ENCODE measurements around the gene C1orf210. TPM values are rescaled to one million over a fixed set of nuclear protein-coding genes. Genes with fewer than 3 reads are reported as not detected.

C1orf210 gene
- total RNA-seq, 1 experiment from 2014 or later = 12.8 TPM

DNA sequence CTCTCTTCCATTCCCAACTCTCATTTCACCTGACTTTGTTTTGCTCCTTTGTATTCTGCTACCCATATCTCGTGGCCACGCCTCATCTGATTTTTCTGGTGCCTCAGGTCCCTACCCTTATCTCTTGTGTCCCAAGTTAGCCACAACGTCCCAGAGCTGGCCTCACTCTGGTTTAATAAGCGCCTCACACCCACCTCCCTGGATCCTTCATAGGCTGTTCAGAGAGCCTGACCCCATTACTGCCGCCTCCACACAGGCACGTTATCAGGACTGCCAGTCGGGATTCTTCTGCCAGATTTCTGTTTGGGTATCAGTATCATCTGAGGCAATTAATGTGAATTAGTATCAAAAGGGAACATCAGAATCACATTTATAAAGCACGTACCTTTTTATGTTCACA lies 50.3 kb downstream of the C1orf210 start:
- POLR2A ChIA-PET = no interaction called here
- Mint-ChIP-seq H3K9me3 (no peaks in the 10 kb centered on the region), H3K27ac (peak overlapping the region; percentile 4; the same call in 1 of the 2 replicates), H3K4me3 (no peak overlapping the region), H3K4me1 (peaks cover 9% of the 10 kb centered on the region), H3K27me3 (ENCODE audit: low read depth) (no peaks in the 10 kb centered on the region; the same call in 1 of the 2 replicates), H3K36me3 (no peaks in the 10 kb centered on the region)
- DNase-seq (ENCODE audit: low spot score) (no peak), ATAC-seq (no peak)
- CTCF ChIA-PET = interaction anchor here (1.0 to 7.6 kb wide), 2 partner anchors 60 to 180 kb away, joined by 3 to 40 read pairs; no protein-coding TSS in a partner anchor
- no peak for TF ChIP-seq SP1 (CRISPR knock-in tag; conservative IDR thresholded peaks at IDR 0.05)
- TF ChIP-seq SMAD3 (CRISPR knock-in tag; IDR thresholded peaks at IDR 0.05; ENCODE audit: borderline replicate concordance) = no peak
- TF ChIP-seq ZNF423 (CRISPR knock-in tag; IDR thresholded peaks at IDR 0.05) = no peak
- TF ChIP-seq PRRX2 (CRISPR knock-in tag; IDR thresholded peaks at IDR 0.05) = no peak
- TF ChIP-seq, protein P1, sequence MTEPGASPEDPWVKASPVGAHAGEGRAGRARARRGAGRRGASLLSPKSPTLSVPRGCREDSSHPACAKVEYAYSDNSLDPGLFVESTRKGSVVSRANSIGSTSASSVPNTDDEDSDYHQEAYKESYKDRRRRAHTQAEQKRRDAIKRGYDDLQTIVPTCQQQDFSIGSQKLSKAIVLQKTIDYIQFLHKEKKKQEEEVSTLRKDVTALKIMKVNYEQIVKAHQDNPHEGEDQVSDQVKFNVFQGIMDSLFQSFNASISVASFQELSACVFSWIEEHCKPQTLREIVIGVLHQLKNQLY (CRISPR knock-in tag; IDR thresholded peaks at IDR 0.05) = no peak
- no peak for TF ChIP-seq ZNF219 (CRISPR knock-in tag; IDR thresholded peaks at IDR 0.05; ENCODE audit: borderline replicate concordance)
- TF ChIP-seq, protein P2, sequence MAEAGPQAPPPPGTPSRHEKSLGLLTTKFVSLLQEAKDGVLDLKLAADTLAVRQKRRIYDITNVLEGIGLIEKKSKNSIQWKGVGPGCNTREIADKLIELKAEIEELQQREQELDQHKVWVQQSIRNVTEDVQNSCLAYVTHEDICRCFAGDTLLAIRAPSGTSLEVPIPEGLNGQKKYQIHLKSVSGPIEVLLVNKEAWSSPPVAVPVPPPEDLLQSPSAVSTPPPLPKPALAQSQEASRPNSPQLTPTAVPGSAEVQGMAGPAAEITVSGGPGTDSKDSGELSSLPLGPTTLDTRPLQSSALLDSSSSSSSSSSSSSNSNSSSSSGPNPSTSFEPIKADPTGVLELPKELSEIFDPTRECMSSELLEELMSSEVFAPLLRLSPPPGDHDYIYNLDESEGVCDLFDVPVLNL (CRISPR knock-in tag; IDR thresholded peaks at IDR 0.05; ENCODE audit: borderline replicate concordance, low read depth) = no peak
- TF ChIP-seq ZNF138 (CRISPR knock-in tag; conservative IDR thresholded peaks at IDR 0.05) = no peak
- no peak for TF ChIP-seq HMGA2 (CRISPR knock-in tag; IDR thresholded peaks at IDR 0.05)
- TF ChIP-seq, protein P3, sequence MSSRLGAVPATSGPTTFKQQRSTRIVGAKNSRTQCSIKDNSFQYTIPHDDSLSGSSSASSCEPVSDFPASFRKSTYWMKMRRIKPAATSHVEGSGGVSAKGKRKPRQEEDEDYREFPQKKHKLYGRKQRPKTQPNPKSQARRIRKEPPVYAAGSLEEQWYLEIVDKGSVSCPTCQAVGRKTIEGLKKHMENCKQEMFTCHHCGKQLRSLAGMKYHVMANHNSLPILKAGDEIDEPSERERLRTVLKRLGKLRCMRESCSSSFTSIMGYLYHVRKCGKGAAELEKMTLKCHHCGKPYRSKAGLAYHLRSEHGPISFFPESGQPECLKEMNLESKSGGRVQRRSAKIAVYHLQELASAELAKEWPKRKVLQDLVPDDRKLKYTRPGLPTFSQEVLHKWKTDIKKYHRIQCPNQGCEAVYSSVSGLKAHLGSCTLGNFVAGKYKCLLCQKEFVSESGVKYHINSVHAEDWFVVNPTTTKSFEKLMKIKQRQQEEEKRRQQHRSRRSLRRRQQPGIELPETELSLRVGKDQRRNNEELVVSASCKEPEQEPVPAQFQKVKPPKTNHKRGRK (CRISPR knock-in tag; IDR thresholded peaks at IDR 0.05; ENCODE audit: borderline replicate concordance) = no peak
- no peak for TF ChIP-seq OVOL2 (CRISPR knock-in tag; IDR thresholded peaks at IDR 0.05; ENCODE audit: borderline replicate concordance)

DNA sequence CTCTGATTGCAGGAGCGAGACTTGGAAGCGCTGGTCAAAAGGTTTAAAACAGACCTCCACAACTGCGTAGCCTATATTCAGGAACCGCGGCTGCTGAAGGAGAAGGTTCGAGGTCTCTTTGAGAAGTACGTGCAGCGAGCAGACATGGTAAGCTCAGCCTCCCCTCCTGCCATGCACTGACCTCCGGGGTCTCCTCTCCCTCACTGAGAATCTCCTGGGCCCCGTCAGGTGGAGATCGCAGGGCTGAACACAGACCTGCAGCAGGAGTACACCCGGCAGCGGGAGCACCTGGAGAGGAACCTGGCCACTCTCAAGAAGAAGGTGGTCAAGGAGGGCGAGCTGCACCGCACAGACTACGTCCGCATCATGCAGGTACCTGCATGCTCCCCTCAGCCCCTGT lies 51.1 kb downstream of the C1orf210 start:
- ChIA-PET CTCF (interaction anchor here (1.0 to 7.6 kb wide), 2 partner anchors 61 to 180 kb away, joined by 3 to 40 read pairs; no protein-coding TSS in a partner anchor), POLR2A (no interaction called here)
- ATAC-seq = no peak
- DNase-seq (ENCODE audit: low spot score) = no peak
- Mint-ChIP-seq H3K4me1 (peaks cover 9% of the 10 kb centered on the region), H3K9me3 (no peaks in the 10 kb centered on the region), H3K27me3 (ENCODE audit: low read depth) (no peaks in the 10 kb centered on the region; the same call in 1 of the 2 replicates), H3K27ac (no peak overlapping the region), H3K36me3 (no peaks in the 10 kb centered on the region), H3K4me3 (no peak overlapping the region)
- TF ChIP-seq SOX15 (CRISPR knock-in tag; IDR thresholded peaks at IDR 0.05) (no peak), RELA (CRISPR knock-in tag; IDR thresholded peaks at IDR 0.05; ENCODE audit: borderline replicate concordance) (no peak)
- TF ChIP-seq, protein P4, sequence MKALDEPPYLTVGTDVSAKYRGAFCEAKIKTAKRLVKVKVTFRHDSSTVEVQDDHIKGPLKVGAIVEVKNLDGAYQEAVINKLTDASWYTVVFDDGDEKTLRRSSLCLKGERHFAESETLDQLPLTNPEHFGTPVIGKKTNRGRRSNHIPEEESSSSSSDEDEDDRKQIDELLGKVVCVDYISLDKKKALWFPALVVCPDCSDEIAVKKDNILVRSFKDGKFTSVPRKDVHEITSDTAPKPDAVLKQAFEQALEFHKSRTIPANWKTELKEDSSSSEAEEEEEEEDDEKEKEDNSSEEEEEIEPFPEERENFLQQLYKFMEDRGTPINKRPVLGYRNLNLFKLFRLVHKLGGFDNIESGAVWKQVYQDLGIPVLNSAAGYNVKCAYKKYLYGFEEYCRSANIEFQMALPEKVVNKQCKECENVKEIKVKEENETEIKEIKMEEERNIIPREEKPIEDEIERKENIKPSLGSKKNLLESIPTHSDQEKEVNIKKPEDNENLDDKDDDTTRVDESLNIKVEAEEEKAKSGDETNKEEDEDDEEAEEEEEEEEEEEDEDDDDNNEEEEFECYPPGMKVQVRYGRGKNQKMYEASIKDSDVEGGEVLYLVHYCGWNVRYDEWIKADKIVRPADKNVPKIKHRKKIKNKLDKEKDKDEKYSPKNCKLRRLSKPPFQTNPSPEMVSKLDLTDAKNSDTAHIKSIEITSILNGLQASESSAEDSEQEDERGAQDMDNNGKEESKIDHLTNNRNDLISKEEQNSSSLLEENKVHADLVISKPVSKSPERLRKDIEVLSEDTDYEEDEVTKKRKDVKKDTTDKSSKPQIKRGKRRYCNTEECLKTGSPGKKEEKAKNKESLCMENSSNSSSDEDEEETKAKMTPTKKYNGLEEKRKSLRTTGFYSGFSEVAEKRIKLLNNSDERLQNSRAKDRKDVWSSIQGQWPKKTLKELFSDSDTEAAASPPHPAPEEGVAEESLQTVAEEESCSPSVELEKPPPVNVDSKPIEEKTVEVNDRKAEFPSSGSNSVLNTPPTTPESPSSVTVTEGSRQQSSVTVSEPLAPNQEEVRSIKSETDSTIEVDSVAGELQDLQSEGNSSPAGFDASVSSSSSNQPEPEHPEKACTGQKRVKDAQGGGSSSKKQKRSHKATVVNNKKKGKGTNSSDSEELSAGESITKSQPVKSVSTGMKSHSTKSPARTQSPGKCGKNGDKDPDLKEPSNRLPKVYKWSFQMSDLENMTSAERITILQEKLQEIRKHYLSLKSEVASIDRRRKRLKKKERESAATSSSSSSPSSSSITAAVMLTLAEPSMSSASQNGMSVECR (CRISPR knock-in tag; IDR thresholded peaks at IDR 0.05; ENCODE audit: borderline replicate concordance) = no peak

DNA sequence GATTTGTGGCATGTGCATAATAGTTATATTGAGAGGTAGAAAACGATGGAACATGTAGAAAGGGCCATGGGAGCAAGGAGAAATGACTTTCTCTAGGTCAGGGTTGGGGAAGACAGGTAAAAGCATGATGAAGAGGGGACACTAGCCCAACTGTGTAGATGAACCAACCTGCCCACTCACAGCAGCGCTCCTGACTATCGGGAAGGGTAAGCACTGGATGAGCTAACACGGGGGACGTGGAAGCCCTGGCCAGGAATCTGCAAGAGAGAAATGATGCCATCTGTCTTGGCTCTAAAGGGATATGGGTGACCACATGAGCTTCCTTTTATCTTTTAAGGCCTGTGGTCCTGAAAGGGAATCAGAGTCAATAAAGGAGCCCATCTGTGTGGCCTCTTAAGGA lies 51.8 kb downstream of the C1orf210 start:
- Mint-ChIP-seq H3K27me3 (ENCODE audit: low read depth) (no peaks in the 10 kb centered on the region; the same call in 1 of the 2 replicates), H3K27ac (no peak overlapping the region), H3K9me3 (no peaks in the 10 kb centered on the region), H3K4me1 (peaks cover 9% of the 10 kb centered on the region), H3K36me3 (no peaks in the 10 kb centered on the region), H3K4me3 (no peak overlapping the region)
- DNase-seq (ENCODE audit: low spot score) (no peak), ATAC-seq (no peak)
- POLR2A ChIA-PET = no interaction called here
- CTCF ChIA-PET = interaction anchor here (7.6 kb wide), 1 partner anchor 181 kb away, joined by 40 read pairs; no protein-coding TSS in a partner anchor
- TF ChIP-seq GRHL2 (CRISPR knock-in tag; IDR thresholded peaks at IDR 0.05; ENCODE audit: insufficient replicate concordance, severe bottlenecking) = no peak
- TF ChIP-seq CREM (CRISPR knock-in tag; IDR thresholded peaks at IDR 0.05) = no peak
- TF ChIP-seq, protein P5, sequence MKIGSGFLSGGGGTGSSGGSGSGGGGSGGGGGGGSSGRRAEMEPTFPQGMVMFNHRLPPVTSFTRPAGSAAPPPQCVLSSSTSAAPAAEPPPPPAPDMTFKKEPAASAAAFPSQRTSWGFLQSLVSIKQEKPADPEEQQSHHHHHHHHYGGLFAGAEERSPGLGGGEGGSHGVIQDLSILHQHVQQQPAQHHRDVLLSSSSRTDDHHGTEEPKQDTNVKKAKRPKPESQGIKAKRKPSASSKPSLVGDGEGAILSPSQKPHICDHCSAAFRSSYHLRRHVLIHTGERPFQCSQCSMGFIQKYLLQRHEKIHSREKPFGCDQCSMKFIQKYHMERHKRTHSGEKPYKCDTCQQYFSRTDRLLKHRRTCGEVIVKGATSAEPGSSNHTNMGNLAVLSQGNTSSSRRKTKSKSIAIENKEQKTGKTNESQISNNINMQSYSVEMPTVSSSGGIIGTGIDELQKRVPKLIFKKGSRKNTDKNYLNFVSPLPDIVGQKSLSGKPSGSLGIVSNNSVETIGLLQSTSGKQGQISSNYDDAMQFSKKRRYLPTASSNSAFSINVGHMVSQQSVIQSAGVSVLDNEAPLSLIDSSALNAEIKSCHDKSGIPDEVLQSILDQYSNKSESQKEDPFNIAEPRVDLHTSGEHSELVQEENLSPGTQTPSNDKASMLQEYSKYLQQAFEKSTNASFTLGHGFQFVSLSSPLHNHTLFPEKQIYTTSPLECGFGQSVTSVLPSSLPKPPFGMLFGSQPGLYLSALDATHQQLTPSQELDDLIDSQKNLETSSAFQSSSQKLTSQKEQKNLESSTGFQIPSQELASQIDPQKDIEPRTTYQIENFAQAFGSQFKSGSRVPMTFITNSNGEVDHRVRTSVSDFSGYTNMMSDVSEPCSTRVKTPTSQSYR (CRISPR knock-in tag; IDR thresholded peaks at IDR 0.05) = no peak
- TF ChIP-seq RELA (CRISPR knock-in tag; IDR thresholded peaks at IDR 0.05; ENCODE audit: borderline replicate concordance) = no peak
- TF ChIP-seq, protein P6, sequence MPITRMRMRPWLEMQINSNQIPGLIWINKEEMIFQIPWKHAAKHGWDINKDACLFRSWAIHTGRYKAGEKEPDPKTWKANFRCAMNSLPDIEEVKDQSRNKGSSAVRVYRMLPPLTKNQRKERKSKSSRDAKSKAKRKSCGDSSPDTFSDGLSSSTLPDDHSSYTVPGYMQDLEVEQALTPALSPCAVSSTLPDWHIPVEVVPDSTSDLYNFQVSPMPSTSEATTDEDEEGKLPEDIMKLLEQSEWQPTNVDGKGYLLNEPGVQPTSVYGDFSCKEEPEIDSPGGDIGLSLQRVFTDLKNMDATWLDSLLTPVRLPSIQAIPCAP (CRISPR knock-in tag; IDR thresholded peaks at IDR 0.05) = no peak
- TF ChIP-seq, protein P3 (CRISPR knock-in tag; IDR thresholded peaks at IDR 0.05; ENCODE audit: borderline replicate concordance) = no peak
